A549 treated with RU486 at 1 μM for 4 hours (cell line): Measurements from ENCODE around the gene CREB3L4. TPM values are rescaled to one million over a fixed set of nuclear protein-coding genes. Genes with fewer than 3 reads are reported as not detected.

Source experiments
- total RNA-seq: library from RNA; stranded (reverse); fragments of 200-300 nt; extraction: Qiagen RNA extraction; gene quantifications from 5 replicates; pipeline ENCODE4 v1.2.3, GENCODE V29; 2022; ENCODE audit warnings: low read depth

The CREB3L4 gene, protein sequence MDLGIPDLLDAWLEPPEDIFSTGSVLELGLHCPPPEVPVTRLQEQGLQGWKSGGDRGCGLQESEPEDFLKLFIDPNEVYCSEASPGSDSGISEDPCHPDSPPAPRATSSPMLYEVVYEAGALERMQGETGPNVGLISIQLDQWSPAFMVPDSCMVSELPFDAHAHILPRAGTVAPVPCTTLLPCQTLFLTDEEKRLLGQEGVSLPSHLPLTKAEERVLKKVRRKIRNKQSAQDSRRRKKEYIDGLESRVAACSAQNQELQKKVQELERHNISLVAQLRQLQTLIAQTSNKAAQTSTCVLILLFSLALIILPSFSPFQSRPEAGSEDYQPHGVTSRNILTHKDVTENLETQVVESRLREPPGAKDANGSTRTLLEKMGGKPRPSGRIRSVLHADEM
- total RNA-seq = 7.9 to 10.6 TPM (median 9.9 TPM) in 5 replicates

DNA sequence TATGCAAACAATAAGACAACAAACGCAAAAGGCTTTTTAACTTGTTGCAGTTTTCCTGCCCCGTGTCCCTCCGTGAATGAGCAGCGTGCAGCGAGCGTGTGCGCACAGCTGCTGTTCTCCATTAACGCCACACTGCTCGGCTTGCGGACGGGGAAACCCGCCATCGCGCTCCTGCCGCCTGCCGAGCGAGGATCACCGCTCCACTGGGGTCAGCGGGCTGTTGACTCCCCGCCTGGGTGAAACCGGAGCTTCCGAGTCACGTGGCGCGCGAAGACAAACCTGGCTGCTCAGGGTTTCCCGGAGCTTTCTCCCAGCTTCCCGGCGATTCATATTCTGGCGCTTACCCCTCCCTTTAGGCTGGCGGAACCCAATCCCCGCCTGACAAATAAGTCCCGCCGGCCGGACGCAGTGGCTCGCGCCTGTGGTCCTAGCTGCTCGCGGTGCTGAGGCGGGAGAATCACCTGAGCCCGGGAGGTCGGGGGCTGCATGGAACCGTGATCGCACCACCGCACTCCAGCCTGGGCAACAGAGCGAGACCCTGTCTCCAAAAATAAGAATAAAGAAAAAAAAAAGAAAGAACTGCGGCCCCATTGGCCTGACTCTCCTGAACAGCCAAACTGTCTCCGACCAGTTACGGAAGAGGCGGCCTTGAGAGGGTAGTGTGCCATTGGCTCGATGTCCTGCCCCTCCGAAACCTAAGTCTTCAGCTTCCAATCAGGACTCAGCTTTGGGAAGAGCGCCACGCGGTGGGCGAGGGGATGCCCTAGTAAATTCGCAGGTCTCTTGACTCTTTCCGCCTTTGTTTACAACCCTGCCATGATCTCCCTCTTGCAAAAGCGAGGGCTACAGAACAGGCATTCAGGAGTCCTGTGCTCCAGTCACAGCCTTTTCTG, at the start of gene CREB3L4:
TSS of gene CREB3L4 (plus strand) at position 796 of the 893 bp plus-strand sequence. CDS start 624 bp downstream, outside the sequence.

DNA sequence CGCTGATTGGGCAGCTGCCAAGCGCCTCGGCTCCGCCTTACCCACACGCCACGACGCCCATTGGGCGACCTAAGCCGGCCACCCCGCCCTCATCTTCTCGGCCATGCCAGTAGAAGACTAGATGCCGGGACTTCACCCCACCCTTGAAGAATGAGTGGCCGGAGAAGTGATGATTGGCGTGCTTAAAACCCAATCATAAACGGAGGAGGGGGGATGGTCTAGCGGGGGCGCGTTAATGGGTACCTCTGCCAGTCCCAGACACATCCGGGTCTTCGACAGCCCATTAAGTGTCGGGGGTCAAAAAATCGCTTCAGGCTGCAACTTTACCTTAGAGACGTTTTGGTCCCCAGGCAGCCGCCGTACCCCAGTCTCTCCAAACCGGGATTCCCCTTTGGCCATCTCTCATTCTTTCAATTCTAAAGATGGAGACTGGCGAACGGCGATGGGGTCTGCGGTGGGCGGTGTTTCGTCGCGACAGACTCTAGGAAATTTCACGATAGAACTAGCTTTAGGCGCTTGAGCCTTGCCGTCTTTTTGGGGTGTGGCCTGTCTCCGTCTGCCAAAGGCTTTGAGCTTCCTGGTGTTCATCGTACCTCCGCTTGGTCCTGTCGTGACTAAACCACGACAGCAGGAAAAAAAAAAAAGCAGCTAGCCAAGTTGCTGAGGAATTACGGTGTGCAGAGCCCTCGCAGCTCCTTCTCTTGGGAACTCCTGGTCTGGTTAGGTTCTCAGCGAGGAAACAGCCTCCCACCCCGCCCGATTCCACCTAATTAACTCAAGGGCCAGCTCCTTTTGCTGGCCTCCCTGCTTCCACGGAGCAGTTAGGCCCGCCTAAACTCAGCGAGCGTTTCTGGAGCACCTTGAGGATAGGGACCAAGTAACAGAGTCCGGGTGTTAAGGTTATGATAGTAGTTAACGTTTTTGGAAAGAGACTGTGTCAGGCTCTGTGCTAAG, 44.5 kb upstream of the CREB3L4 start, which contains the start of gene GATAD2B:
TSS of gene GATAD2B (minus strand) at position 1 of the 954 bp plus-strand sequence. CDS start 94,625 bp downstream, outside the sequence.

DNA sequence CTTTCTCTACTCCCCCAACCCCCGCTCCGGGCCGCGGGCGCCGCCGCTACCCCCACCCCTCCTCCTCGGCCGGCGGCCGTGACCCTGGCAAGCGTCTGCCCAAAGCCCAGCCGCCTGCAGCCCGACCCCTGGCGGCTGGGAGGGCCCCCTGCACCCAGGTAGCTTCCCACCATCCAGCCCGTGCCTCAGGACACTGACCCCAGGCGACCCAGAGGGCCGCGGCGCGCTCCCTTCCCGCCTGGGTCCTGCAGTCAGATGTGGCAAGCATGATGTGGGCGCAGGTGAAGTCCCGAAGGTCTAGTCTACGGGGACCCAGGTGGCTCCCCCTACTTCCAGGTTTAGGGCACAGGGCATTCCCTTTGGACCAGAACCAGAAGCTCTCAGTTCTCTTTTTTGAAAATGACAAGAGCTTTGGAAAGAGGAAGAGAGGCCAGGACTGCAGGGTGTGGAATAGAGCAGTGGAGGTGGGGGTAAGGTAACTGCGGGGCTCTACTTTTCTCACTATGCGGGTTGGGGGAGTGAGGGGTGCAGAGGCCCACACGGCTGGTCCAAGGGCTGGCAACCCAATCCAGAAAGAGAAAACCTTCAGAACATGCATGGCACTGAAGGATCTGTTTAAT, 21.0 kb upstream of the CREB3L4 start, which contains the start of gene DENND4B:
TSS of gene DENND4B (minus strand) at position 97 of the 620 bp plus-strand sequence. CDS start 2,344 bp downstream, outside the sequence.

DNA sequence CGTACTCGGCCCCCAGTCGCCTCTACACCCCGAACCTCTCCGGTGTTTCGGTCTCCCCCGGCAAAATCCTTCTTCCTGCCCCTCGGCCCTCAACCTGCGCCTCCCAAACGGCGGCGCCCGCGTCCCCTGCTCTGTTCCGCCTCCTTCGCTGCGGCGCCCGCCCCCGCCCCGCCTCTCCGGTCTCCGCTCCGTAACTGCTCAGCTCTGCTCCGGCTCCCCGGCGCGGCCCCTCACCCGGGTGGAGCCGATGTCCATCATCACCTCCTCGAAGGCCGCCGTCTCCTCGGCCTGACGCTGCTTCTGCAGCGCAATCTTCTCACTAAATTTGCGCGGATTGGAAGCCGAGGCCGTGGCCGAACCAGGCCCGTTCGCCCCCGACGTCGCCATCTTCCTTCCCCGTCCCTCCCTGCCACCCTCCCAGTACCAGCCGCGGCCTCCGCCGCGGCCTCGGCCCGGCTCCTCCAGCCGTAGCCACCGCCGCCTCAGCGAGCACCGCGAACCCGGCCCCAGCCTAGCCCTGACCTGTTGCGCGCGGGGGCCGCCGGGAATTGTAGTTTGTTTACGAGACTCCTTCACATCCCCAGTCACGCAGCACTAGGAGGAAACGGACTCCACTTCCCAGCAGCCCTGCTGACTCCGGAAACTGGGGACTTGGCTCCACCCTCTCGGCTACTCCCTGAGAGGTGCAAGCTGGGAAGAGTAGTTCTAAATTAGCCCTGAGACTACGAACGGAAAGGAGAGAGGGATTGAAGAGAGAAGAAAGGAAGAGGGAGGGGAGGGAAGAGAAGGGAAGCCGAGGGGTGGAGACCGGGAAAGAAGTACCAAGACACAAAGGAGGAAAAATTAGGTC, 9.4 kb upstream of the CREB3L4 start, which contains the start of gene CRTC2:
TSS of gene CRTC2 (minus strand) at position 502 of the 850 bp plus-strand sequence. CDS start at position 387, 115 bp downstream.

DNA sequence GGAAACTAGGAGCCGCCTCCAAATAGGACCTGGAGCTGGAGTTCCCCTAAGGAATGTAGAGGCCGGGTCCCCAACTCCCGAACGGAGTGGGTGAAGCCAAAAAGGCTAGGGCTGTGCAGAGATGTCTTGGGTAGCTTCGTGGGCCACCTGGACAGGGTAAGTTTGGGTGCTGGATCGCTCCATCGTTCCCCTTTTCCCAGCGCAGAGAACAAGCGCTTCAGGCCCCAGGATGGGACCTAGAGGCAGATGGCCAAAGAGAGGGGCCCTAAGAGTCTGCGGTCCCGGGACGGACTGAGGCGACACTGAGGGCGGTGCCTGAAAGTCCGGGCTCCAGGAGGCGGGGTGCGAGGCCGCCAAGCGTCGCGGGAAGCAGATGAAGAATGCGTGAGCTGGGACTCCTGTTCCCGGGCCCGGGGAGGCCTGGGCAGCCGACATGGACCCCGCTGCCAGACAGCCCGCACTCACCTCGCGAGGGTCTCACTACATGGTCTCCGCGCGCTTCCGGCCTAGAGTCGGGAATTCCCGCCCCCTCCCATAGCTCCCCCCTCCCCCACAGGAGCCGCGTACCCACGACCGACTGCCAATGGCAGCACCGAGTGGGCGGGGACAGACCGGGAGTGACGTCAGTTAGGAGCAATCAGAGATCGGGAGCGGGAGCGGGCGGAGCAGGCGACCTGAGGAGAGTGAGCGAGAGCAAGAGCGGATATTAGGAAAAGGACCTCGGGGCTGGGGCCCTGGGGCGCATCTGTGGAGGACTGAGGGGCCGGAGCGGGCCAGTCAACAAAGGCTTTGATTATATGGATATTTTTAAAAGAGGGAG, 4.5 kb upstream of the CREB3L4 start, which contains the start of gene SLC39A1:
TSS of gene SLC39A1 (minus strand) at position 508 of the 820 bp plus-strand sequence. CDS start 822 bp downstream, outside the sequence.

DNA sequence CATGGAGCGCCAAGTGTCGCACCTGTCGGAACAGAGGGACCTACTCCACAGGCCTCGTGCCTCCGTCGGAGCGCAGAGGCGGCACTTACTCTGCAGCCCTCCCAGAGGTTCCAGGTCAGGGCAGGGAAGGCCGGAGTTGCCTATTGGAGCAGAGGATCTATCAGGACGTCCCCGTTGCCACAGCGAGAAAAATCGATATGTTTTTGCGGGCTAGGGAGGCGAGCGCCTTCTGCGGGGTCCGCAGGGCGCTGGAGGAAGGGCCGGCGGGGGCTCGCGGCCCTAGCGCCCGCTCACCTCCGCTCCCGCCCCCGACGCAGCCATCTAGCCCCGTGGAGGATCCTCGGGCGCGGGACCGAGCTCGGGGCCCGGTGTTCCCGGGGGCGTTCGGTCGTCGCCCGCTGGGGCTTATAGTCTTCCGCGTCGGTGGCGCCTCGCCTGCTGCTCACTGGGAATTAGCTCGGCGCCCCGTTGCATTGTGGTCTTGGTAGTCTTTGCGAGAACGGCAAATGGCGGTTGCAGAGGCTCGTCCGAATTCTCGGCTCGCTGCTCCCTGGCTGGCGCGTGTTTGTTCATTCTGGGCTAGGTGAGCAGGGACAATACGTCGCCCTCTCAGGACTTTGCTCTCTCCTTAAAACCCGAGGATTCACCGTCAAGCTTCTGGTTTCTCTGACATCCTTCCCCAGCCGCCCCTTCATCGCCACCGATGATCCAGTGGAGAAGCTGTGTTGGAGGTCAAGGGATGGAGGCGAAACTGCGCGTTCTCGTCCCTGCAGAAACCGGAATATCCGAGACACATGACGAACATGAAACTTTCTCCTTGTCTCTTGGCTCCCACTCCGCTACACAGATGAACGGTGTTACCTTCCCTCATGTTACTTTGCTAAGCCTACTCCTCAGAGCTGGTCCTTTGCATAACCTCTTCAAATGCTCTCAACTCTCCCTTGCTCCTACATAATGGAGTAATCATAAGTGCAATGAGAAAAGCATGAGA, 9.8 kb downstream of the CREB3L4 start, which contains the start of gene JTB:
TSS of gene JTB (minus strand) at position 425 of the 991 bp plus-strand sequence. CDS start at position 3, 422 bp downstream.

DNA sequence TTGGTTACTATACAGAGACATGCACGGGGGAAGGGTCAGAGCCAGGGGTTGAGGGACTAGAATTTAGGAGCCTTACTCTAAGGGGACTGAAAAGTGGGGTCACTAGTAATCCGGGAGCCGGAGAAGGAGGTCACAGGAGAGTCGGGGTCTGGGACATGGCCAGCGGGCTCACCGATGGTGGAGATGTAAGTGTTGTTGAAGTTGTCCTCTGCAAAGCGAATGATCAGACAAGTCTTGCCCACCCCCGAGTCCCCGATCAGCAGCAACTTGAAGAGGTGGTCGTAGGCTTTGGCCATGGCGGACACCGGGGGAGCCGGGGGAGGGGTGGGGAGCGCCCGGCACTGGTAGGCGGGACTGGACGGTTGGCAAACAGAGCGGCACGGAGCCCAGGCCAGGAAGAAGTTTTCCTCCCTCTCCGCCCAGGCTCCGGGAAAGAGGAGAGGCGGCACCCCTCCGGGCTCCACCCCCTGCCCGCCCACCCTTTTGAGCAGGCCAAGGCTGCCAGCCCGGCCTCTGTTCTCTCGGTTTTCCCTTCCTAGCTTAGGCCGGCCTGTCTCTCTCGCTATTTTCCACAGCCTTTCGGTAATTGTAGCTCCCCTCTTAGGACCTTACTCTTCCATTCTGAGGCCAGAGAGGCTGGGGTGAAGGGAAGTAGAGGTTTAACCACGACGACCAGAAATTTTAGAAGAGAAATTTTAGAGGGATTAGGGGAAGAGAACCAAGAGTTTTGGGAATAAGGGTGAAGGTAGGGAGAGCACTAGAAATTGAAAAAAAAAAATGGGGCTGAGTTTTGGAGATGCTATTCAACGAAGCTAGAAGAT, 18.4 kb downstream of the CREB3L4 start, which contains the start of gene RAB13:
TSS of gene RAB13 (minus strand) at position 399 of the 821 bp plus-strand sequence. CDS start at position 296, 103 bp downstream.

DNA sequence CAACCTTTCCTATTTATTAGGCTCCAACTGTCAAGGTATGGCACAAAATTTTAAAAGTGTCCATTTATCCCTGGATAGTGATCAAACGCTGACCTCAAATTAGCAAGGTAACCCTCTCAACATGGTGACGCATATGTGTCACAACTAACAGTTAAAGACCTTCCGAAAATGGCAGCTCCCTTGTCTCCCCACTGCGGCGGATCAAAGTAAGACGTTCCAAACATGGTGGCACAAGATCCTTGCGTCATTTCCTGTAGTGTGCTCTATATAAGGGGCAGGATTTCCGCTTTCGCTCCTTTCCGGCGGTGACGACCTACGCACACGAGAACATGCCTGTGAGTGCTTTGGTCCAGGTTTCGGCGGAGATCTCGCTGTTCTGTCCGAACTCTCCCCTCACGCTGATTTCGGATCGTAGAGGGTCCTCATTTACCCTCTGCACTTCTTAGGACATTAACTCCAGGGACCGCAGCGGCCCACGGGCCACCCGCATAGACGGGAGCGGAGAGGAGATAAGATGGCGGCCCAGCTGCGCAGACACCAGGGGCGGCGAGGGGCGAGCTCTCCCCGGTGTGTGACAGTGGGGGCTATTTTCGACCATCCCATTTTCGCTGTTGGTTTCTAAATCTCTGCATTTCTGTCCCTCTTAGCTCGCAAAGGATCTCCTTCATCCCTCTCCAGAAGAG, 22.9 kb downstream of the CREB3L4 start, which contains the start of gene RPS27:
TSS of gene RPS27 (plus strand) at position 295 of the 683 bp plus-strand sequence. CDS start at position 330, 35 bp downstream.

Other genes with a start within 250 kb of the CREB3L4 start
- 14.1 to 20.4 TPM (median 17.7 TPM) in 5 replicates for gene INTS3, start 239.9 kb upstream of the CREB3L4 start, total RNA-seq
- 0.39 to 1.7 TPM (median 0.92 TPM) in 5 replicates for gene SLC27A3, start 192.5 kb upstream of the CREB3L4 start, total RNA-seq
- 6.8 to 10.3 TPM (median 8.7 TPM) in 5 replicates for gene GATAD2B, start 44.9 kb upstream of the CREB3L4 start, total RNA-seq
- 20.4 to 33.0 TPM (median 31.2 TPM) in 5 replicates for gene DENND4B, start 21.2 kb upstream of the CREB3L4 start, total RNA-seq
- gene CRTC2, start 9.3 kb upstream of the CREB3L4 start, total RNA-seq = 33.2 to 45.2 TPM (median 38.3 TPM) in 5 replicates
- 141 to 162 TPM (median 149 TPM) in 5 replicates for gene SLC39A1, start 4.4 kb upstream of the CREB3L4 start, total RNA-seq
- gene JTB, start 9.8 kb downstream of the CREB3L4 start, total RNA-seq = 106 to 170 TPM (median 153 TPM) in 5 replicates
- gene RAB13, start 18.4 kb downstream of the CREB3L4 start, total RNA-seq = 138 to 159 TPM (median 146 TPM) in 5 replicates
- 4,038 to 7,790 TPM (median 4,623 TPM) in 5 replicates for gene RPS27, start 22.9 kb downstream of the CREB3L4 start, total RNA-seq
- gene NUP210L, start 187.2 kb downstream of the CREB3L4 start, total RNA-seq = not detected in 5 replicates
- gene TPM3, start 224.2 kb downstream of the CREB3L4 start, total RNA-seq = 459 to 630 TPM (median 469 TPM) in 5 replicates
- gene CFAP141, start 238.4 kb downstream of the CREB3L4 start, total RNA-seq = 0.61 TPM in 1 of 5 replicates, not detected in the others